GM12801 (cell line): ENCODE results near the gene HLA-DQA1.

Source experiments
- CTCF ChIP-seq: IDR thresholded peaks from one replicate; pipeline ENCODE4 v1.5.1; 2011; ENCODE audit warnings: control low read depth; ENCODE audit not compliant: insufficient read length; ENCODE audit errors: extremely low read depth

The HLA-DQA1 gene

GRCh38 chr6:32604434-32604877, 32.8 kb upstream of the HLA-DQA1 start:
- TF ChIP-seq CTCF = no peak

DNA sequence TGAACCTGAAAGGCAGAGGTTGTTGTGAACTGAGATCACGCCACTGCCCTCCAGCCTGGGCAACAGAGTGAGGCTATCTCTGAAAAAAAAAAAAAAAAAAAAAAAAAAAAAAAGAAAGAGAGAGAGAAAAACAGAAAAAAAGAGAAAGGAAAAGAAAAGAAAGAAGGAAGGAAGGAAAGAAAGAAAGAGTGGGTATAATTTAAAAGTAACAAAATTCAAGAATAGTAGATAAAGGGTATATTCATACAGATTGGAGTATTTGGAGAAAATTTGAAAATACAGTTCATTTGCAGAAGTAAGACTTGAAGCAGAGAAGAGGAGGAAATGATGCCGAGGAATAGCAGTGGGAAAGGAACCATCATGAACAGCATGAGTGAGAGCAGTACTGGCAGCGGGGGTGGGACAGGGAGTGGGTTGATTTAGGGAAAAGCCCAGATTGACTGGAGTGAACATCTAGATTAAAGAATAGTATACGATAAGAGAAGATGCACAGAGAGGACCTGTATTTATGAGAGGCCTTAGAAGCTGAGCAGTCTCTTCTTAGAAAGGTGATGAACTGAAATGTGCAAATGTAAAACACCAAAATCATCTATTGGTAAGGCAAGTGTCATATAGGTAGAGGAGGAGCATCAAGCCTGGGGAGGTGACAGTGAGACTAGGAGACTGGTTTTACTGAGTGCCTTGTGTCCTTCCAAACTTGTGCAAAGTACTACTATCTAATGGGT, 29.8 kb upstream of the HLA-DQA1 start:
- no peak for TF ChIP-seq CTCF

DNA sequence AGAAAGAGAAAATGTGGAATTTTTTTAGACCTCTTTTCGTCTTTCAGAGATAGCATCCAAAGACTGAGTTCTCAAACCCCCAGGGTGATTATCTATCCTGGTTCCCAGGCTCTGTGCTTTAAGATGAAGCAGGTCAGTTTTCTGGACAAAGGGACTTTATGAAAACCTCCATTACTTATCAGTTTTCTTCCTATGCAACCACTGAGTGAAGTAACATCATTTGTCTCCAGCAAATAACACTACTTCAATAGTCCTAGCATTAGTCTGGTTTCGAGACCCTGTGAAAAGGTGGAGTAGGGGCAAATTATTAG, 29.3 kb upstream of the HLA-DQA1 start:
- TF ChIP-seq CTCF = no peak

DNA sequence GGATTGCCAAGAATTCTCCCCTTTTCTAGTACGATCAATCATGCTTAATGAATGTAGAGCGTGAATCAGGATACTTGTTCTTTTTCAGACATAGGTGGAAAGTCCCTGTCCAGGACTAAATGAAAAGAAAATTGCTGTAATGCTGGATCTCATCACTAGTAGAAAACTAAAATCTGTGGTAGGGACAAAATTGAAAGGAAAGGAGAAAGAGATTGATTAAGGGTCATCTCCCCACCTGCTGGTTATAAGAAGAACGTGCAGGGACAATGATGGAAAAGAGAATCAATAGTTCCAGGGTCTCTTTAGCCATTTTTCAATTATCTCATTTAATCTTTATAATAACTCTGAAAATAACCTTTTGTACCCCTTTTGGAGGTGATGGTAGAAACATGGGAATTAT, 28.8 kb upstream of the HLA-DQA1 start:
- TF ChIP-seq CTCF = no peak

- TF ChIP-seq CTCF = no peak
Observed at GRCh38 chr6:32609391-32609730, 27.8 kb upstream of the HLA-DQA1 start.

DNA sequence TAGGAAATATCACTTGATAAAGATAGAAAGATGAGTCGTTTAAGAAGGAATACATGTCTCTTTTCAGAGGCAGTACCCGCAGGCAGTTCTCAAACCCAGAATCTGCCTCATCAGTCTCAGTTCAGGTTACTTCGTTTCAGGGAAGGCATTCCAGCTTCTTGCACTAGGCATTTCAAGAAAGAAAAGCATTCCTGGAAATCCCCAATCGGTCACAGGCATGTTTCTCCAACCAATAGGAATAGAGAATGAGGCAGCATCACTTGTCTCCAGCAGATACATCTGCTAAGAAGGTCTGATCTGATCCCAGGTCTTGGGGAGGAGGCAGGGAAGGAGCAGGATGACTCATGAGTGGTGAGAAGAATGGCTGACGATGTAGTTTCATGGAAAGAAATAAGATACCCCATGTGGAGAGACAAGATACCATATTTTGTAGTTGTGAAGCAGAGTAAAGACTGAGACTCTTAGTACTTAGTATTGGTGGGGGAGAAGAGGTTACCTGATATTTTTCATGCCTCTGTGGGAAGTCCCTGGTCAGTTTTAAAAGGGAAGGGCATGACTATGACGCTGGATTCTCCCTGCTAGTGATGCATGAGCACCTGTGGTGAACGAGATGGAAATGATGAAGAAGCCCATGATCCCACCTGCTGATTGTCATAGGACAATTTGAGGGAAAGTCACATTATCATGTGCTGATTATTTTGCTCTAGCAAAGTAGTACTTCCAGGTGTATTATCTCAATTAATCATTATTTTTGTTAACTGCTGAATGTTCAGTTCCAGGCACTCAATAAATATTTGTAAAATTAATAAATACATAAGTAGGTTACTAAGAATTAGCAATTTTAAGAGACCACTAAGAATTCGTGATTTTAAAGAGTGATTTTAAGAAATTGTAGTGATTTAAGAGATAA, 27.2 kb upstream of the HLA-DQA1 start:
- no peak for TF ChIP-seq CTCF

GRCh38 chr6:32610682-32611296, 26.4 kb upstream of the HLA-DQA1 start:
- no peak for TF ChIP-seq CTCF
